Measurements from ENCODE around the gene C6orf47. TPM values are rescaled to one million over a fixed set of nuclear protein-coding genes. Genes with fewer than 3 reads are reported as not detected.

The C6orf47 gene
- total and polyA plus RNA-seq, 4 donors: 12.4 to 23.1 (median 17.3) TPM

- Histone ChIP-seq H3K9me3 (ENCODE audit: control insufficient read depth, insufficient read depth, low read length) (no peaks in the 10 kb centered on the region), H3K27me3 (ENCODE audit: control insufficient read depth, insufficient read depth, low read length) (no peaks in the 10 kb centered on the region), H3K27ac (ENCODE audit: low read depth, low read length) (no peak overlapping the region), H3K4me3 (ENCODE audit: low read depth, low read length) (no peak overlapping the region), H3K36me3 (ENCODE audit: control insufficient read depth, insufficient read depth, low read length) (peaks cover 90% of the 10 kb centered on the region), H3K4me1 (ENCODE audit: control insufficient read depth, insufficient read depth, low read length) (no peaks in the 10 kb centered on the region)
- 85% methylated on average over 7 of the region's 11 CpGs for WGBS (ENCODE audit: insufficient coverage)
- no peak for DNase-seq (ENCODE audit: low read depth in 4 of 6, low spot score in 6 of 6)
Measured at GRCh38 chr6:31689249-31690110, 28.9 kb upstream of the C6orf47 start.

- H3K4me3 ChIP-seq (ENCODE audit: low read depth, low read length): no peak overlapping the region
- H3K36me3 ChIP-seq (ENCODE audit: control insufficient read depth, insufficient read depth, low read length): peaks cover 84% of the 10 kb centered on the region
- no peaks in the 10 kb centered on the region for H3K27me3 ChIP-seq (ENCODE audit: control insufficient read depth, insufficient read depth, low read length)
- H3K9me3 ChIP-seq (ENCODE audit: control insufficient read depth, insufficient read depth, low read length): no peaks in the 10 kb centered on the region
- 85% methylated on average over 9 of the region's 14 CpGs for WGBS (ENCODE audit: insufficient coverage)
- no peak for DNase-seq (ENCODE audit: low read depth in 4 of 6, low spot score in 6 of 6)
- H3K4me1 ChIP-seq (ENCODE audit: control insufficient read depth, insufficient read depth, low read length): peaks cover 8% of the 10 kb centered on the region
- no peak overlapping the region for H3K27ac ChIP-seq (ENCODE audit: low read depth, low read length)
Measured at GRCh38 chr6:31687860-31688693, 27.5 kb upstream of the C6orf47 start.

GRCh38 chr6:31687321-31687720, 26.7 kb upstream of the C6orf47 start:
- 73% methylated on average over 5 of the region's 8 CpGs for WGBS (ENCODE audit: insufficient coverage)
- no peak for DNase-seq (ENCODE audit: low read depth in 4 of 6, low spot score in 6 of 6)
- no peaks in the 10 kb centered on the region for H3K27me3 ChIP-seq (ENCODE audit: control insufficient read depth, insufficient read depth, low read length)
- peaks cover 16% of the 10 kb centered on the region for H3K4me1 ChIP-seq (ENCODE audit: control insufficient read depth, insufficient read depth, low read length)
- no peaks in the 10 kb centered on the region for H3K9me3 ChIP-seq (ENCODE audit: control insufficient read depth, insufficient read depth, low read length)
- H3K27ac ChIP-seq (ENCODE audit: low read depth, low read length): no peak overlapping the region
- peaks cover 77% of the 10 kb centered on the region for H3K36me3 ChIP-seq (ENCODE audit: control insufficient read depth, insufficient read depth, low read length)
- H3K4me3 ChIP-seq (ENCODE audit: low read depth, low read length): no peak overlapping the region

GRCh38 chr6:31686483-31686882, 25.9 kb upstream of the C6orf47 start:
- DNase-seq (ENCODE audit: low read depth in 4 of 6, low spot score in 6 of 6): no peak
- Histone ChIP-seq H3K27me3 (ENCODE audit: control insufficient read depth, insufficient read depth, low read length) (no peaks in the 10 kb centered on the region), H3K4me3 (ENCODE audit: low read depth, low read length) (no peak overlapping the region), H3K4me1 (ENCODE audit: control insufficient read depth, insufficient read depth, low read length) (peaks cover 24% of the 10 kb centered on the region), H3K36me3 (ENCODE audit: control insufficient read depth, insufficient read depth, low read length) (peaks cover 71% of the 10 kb centered on the region), H3K27ac (ENCODE audit: low read depth, low read length) (no peak overlapping the region), H3K9me3 (ENCODE audit: control insufficient read depth, insufficient read depth, low read length) (no peaks in the 10 kb centered on the region)
- 83% methylated on average over 4 of the region's 5 CpGs for WGBS (ENCODE audit: insufficient coverage)

- peaks cover 47% of the 10 kb centered on the region for H3K36me3 ChIP-seq (ENCODE audit: control insufficient read depth, insufficient read depth, low read length)
- H3K27ac ChIP-seq (ENCODE audit: low read depth, low read length): peak overlapping the region; percentile 86
- H3K4me1 ChIP-seq (ENCODE audit: control insufficient read depth, insufficient read depth, low read length): peaks cover 39% of the 10 kb centered on the region
- H3K4me3 ChIP-seq (ENCODE audit: low read depth, low read length): peak overlapping the region; percentile 47
- DNase-seq (ENCODE audit: low read depth in 4 of 6, low spot score in 6 of 6): peak in 2 of 6 donors; percentile 23 to 54
- 41% methylated on average over 7 of the region's 13 CpGs for WGBS (ENCODE audit: insufficient coverage)
- H3K9me3 ChIP-seq (ENCODE audit: control insufficient read depth, insufficient read depth, low read length): no peaks in the 10 kb centered on the region
- no peaks in the 10 kb centered on the region for H3K27me3 ChIP-seq (ENCODE audit: control insufficient read depth, insufficient read depth, low read length)
Measured at GRCh38 chr6:31683591-31683990, 23.0 kb upstream of the C6orf47 start.

GRCh38 chr6:31681135-31681671, 20.6 kb upstream of the C6orf47 start:
- H3K9me3 ChIP-seq (ENCODE audit: control insufficient read depth, insufficient read depth, low read length): no peaks in the 10 kb centered on the region
- H3K4me3 ChIP-seq (ENCODE audit: low read depth, low read length): peak overlapping the region; percentile 66
- peaks cover 39% of the 10 kb centered on the region for H3K4me1 ChIP-seq (ENCODE audit: control insufficient read depth, insufficient read depth, low read length)
- H3K36me3 ChIP-seq (ENCODE audit: control insufficient read depth, insufficient read depth, low read length): peaks cover 23% of the 10 kb centered on the region
- H3K27me3 ChIP-seq (ENCODE audit: control insufficient read depth, insufficient read depth, low read length): no peaks in the 10 kb centered on the region
- H3K27ac ChIP-seq (ENCODE audit: low read depth, low read length): peak overlapping the region; percentile 86
- WGBS (ENCODE audit: insufficient coverage): 2% methylated on average over 36 of the region's 40 CpGs
- DNase-seq (ENCODE audit: low read depth in 4 of 6, low spot score in 6 of 6): peak in 2 of 6 donors; percentile 30 to 61

GRCh38 chr6:31680226-31681134, 19.9 kb upstream of the C6orf47 start, which contains the start of gene LY6G5C:
Gene LY6G5C (minus strand): TSS chr6:31681067. CDS start chr6:31680373, 694 bp downstream.
- peaks cover 16% of the 10 kb centered on the region for H3K36me3 ChIP-seq (ENCODE audit: control insufficient read depth, insufficient read depth, low read length)
- 7% methylated on average over 16 of the region's 17 CpGs for WGBS (ENCODE audit: insufficient coverage)
- peak within 1 kb of the TSS; percentile 86 for H3K27ac ChIP-seq (ENCODE audit: low read depth, low read length)
- peaks cover 39% of the 10 kb centered on the region for H3K4me1 ChIP-seq (ENCODE audit: control insufficient read depth, insufficient read depth, low read length)
- DNase-seq (ENCODE audit: low read depth in 4 of 6, low spot score in 6 of 6): peak in 3 of 6 donors; percentile 48 to 92 (median 90)
- no peaks in the 10 kb centered on the region for H3K27me3 ChIP-seq (ENCODE audit: control insufficient read depth, insufficient read depth, low read length)
- H3K9me3 ChIP-seq (ENCODE audit: control insufficient read depth, insufficient read depth, low read length): no peaks in the 10 kb centered on the region
- peak within 1 kb of the TSS; percentile 66 for H3K4me3 ChIP-seq (ENCODE audit: low read depth, low read length)

GRCh38 chr6:31677955-31678354, 17.4 kb upstream of the C6orf47 start:
- no peak for DNase-seq (ENCODE audit: low read depth in 4 of 6, low spot score in 6 of 6)
- no peaks in the 10 kb centered on the region for H3K9me3 ChIP-seq (ENCODE audit: control insufficient read depth, insufficient read depth, low read length)
- H3K36me3 ChIP-seq (ENCODE audit: control insufficient read depth, insufficient read depth, low read length): peaks cover 15% of the 10 kb centered on the region
- no peak overlapping the region for H3K27ac ChIP-seq (ENCODE audit: low read depth, low read length)
- no peak overlapping the region for H3K4me3 ChIP-seq (ENCODE audit: low read depth, low read length)
- peaks cover 29% of the 10 kb centered on the region for H3K4me1 ChIP-seq (ENCODE audit: control insufficient read depth, insufficient read depth, low read length)
- no peaks in the 10 kb centered on the region for H3K27me3 ChIP-seq (ENCODE audit: control insufficient read depth, insufficient read depth, low read length)
- WGBS (ENCODE audit: insufficient coverage): 74% methylated on average over 7 of the region's 8 CpGs

- H3K36me3 ChIP-seq (ENCODE audit: control insufficient read depth, insufficient read depth, low read length): peaks cover 26% of the 10 kb centered on the region
- no peak overlapping the region for H3K4me3 ChIP-seq (ENCODE audit: low read depth, low read length)
- H3K9me3 ChIP-seq (ENCODE audit: control insufficient read depth, insufficient read depth, low read length): no peaks in the 10 kb centered on the region
- H3K27ac ChIP-seq (ENCODE audit: low read depth, low read length): no peak overlapping the region
- H3K27me3 ChIP-seq (ENCODE audit: control insufficient read depth, insufficient read depth, low read length): no peaks in the 10 kb centered on the region
- no peak for DNase-seq (ENCODE audit: low read depth in 4 of 6, low spot score in 6 of 6)
- peaks cover 18% of the 10 kb centered on the region for H3K4me1 ChIP-seq (ENCODE audit: control insufficient read depth, insufficient read depth, low read length)
- WGBS (ENCODE audit: insufficient coverage): 77% methylated on average over 3 of the region's 6 CpGs
Measured at GRCh38 chr6:31676904-31677303, 16.3 kb upstream of the C6orf47 start.
